Measurements from ENCODE around the gene TNFSF13B.

DNA sequence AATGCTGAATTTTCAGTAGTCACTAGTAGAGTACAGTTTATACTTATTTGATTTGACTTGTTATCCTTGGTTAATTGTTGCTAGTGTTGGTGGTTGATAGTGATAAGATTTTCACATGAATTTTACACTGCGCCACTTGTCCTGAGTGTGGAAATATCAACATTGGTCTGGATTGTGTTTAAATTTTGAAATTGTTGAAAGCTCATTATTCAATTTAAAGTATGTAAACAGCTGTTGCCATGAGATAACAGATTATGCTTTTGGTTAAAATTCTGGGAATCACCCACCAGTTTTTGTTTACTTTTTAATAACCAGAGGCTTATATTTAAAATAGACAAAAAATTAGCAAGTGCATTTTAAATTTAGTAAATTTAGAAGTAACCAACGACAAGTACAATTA lies 12.3 kb upstream of the TNFSF13B start:
- TF ChIP-seq CTCF (IDR thresholded peaks at IDR 0.05) (no peak), POLR2A (IDR thresholded peaks at IDR 0.05) (no peak)
